GM12878 (cell line): ENCODE data around the gene CCDC81. TPM values are rescaled to one million over a fixed set of nuclear protein-coding genes. Genes with fewer than 3 reads are reported as not detected.

Source experiments
- ATAC-seq: fragments of 200-7000 bp; cut with Tn5 transposase; 3 replicates; pipeline ENCODE4 v1.9.1; 2020; ENCODE audit warnings: mild to moderate bottlenecking, moderate library complexity
- BruUV-seq: library from RNA; stranded (reverse); fragments of 400-500 nt; replicated peaks from 2 replicates; lab custom pipeline; 2021; lab: Mats Ljungman, UMichigan
- CTCF ChIA-PET: fragments of 300-600 bp; sonication (Branson Sonifier 250); formaldehyde crosslinking; extraction: SDS; loops from one replicate; lab custom pipeline; 2021; ENCODE audit warnings: inconsistent platforms; lab: Yijun Ruan, JAX
- POLR2A ChIA-PET: fragments of 350-600 bp; formaldehyde crosslinking; extraction: SDS; loops from one replicate; lab custom pipeline; 2021; ENCODE audit warnings: inconsistent platforms; lab: Charles Lee
- RAD21 ChIA-PET: fragments of 300-600 bp; sonication (Branson Sonifier 250); formaldehyde crosslinking; loops from one replicate; lab custom pipeline; 2023; ENCODE audit warnings: antibody characterized with exemption; ENCODE audit not compliant: unreplicated experiment; lab: Charles Lee
- SMC1A ChIA-PET: fragments of 300-600 bp; sonication (Branson Sonifier 250); formaldehyde crosslinking; loops from one replicate; lab custom pipeline; 2023; ENCODE audit not compliant: unreplicated experiment, uncharacterized antibody; lab: Charles Lee
- DNase-seq: peaks from one replicate; pipeline ENCODE4 v3.0.0-alpha.2; 2011; ENCODE audit warnings: low read depth, low spot score
- FAIRE-seq: peaks from 3 replicates; lab custom pipeline; 2011; peaks lifted over from hg19 to GRCh38; lab: Jason Lieb, UNC
- H2AFZ ChIP-seq: 2 replicates; pipeline ENCODE4 v1.6.0; 2011; ENCODE audit warnings: low read depth, low read length, control low read depth; ENCODE audit not compliant: control insufficient read depth
- H3K27ac ChIP-seq: 2 replicates; pipeline ENCODE4 v1.5.1; 2011; ENCODE audit warnings: control low read depth; ENCODE audit not compliant: control insufficient read depth, insufficient read depth
- H3K27me3 ChIP-seq, 2 experiments: replicated peaks in 1 of 2; 2 replicates each; pipeline versions ENCODE4 v1.6.0 to v1.6.1; 2011; ENCODE audit warnings: low read length in 1 of 2; ENCODE audit not compliant: control insufficient read depth in 2 of 2, insufficient read depth in 2 of 2
- H3K36me3 ChIP-seq, 2 experiments: 2 replicates each; pipeline ENCODE4 v1.5.1; 2011; ENCODE audit warnings: low read length in 1 of 2; ENCODE audit not compliant: control insufficient read depth in 2 of 2, insufficient read depth in 2 of 2
- H3K4me1 ChIP-seq: 2 replicates; pipeline ENCODE4 v1.6.1; 2011; ENCODE audit warnings: mild to moderate bottlenecking, low read length, moderate library complexity, mixed read lengths; ENCODE audit not compliant: control insufficient read depth, insufficient read depth
- H3K4me2 ChIP-seq: 2 replicates; pipeline ENCODE4 v1.6.0; 2011; ENCODE audit warnings: control low read depth; ENCODE audit not compliant: control insufficient read depth, insufficient read depth
- H3K4me3 ChIP-seq: fragments of 200-600 bp; sonication (generic); 2 replicates; pipeline ENCODE4 v1.5.1; 2016
- H3K79me2 ChIP-seq: 2 replicates; pipeline ENCODE4 v1.6.0; 2011; ENCODE audit warnings: low read length; ENCODE audit not compliant: control insufficient read depth, insufficient read depth
- H3K9ac ChIP-seq: 2 replicates; pipeline ENCODE4 v1.8.0; 2011; ENCODE audit warnings: low read length, control low read depth, mixed read lengths; ENCODE audit not compliant: control insufficient read depth, insufficient read depth
- H3K9me3 ChIP-seq: replicated peaks from 3 replicates; pipeline ENCODE4 v1.5.1; 2011; ENCODE audit warnings: mild to moderate bottlenecking, low read length; ENCODE audit not compliant: control insufficient read depth, insufficient read depth
- H4K20me1 ChIP-seq: 2 replicates; pipeline ENCODE4 v1.6.0; 2011; ENCODE audit not compliant: control insufficient read depth, insufficient read depth
- ATF2 ChIP-seq: IDR thresholded peaks from 2 replicates; pipeline ENCODE4 v1.6.1; 2012; ENCODE audit warnings: low read length, inconsistent platforms
- CEBPB ChIP-seq, 2 experiments: fragments of 150-350 bp in 1 of 2; IDR thresholded peaks; 2 replicates each; pipeline ENCODE4 v1.6.1; 2012 to 2014; ENCODE audit warnings: low read depth in 2 of 2, low read length in 2 of 2, borderline replicate concordance in 1 of 2, inconsistent platforms in 1 of 2
- E4F1 ChIP-seq: fragments of 450-650 bp; IDR thresholded peaks from 2 replicates; pipeline ENCODE4 v1.6.1; 2018; ENCODE audit warnings: borderline replicate concordance, mild to moderate bottlenecking; ENCODE audit not compliant: partially characterized antibody
- IRF3 ChIP-seq: fragments of 450-650 bp; IDR thresholded peaks from 2 replicates; pipeline ENCODE4 v1.6.1; 2014; ENCODE audit warnings: mild to moderate bottlenecking
- MAX ChIP-seq: IDR thresholded peaks from 2 replicates; pipeline ENCODE4 v1.6.1; 2012; ENCODE audit warnings: low read depth, low read length, improper control_type of control experiment
- MTA3 ChIP-seq: IDR thresholded peaks from 2 replicates; pipeline ENCODE4 v1.6.1; 2012; ENCODE audit warnings: low read length, inconsistent platforms, borderline replicate concordance
- WGBS: methylation state at CpG from one replicate; pipeline ENCODE4 v1.1.6; 2016; ENCODE audit warnings: low lambda C conversion rate; ENCODE audit not compliant: insufficient replicate concordance, insufficient coverage; ENCODE audit errors: missing lambda C conversion rate; 5-methylcytosine and 5-hydroxymethylcytosine counted together
- in situ Hi-C: fragments of 300-500 bp; cut with MboI; formaldehyde crosslinking; loops from 9 replicates; pipeline ENCODE4 v1.14.3; 2018; ENCODE audit warnings: mixed read lengths
- intact Hi-C: fragments of 100-400 bp; cut with micrococcal nuclease; formaldehyde crosslinking; loops from one replicate; pipeline ENCODE4 v1.14.2; 2022; ENCODE audit not compliant: unreplicated experiment
- polyA plus RNA-seq, 11 experiments: library from polyadenylated mRNA; depleted of rRNA in 4 of 11; unstranded in 6 of 11; stranded (reverse) in 5 of 11; fragments of >200 nt; fragmentation: Nextera tagmentation in 4 of 11; fragmentation: Illumina TruSeq in 1 of 11; extraction: Ambion mirVana in 4 of 11; extraction: Trizol in 1 of 11; gene quantifications; 1 replicate in 1 of 11; 2 replicates in 10 of 11; pipeline versions ENCODE4 v1.2.1 to v1.2.3, GENCODE V29; 2011 to 2016; ENCODE audit warnings: inconsistent platforms in 2 of 11, missing spikeins in 2 of 11, low read depth in 1 of 11
- total RNA-seq, 4 experiments: library from RNA; depleted of rRNA in 3 of 4; stranded (reverse); fragments of >200 nt in 3 of 4; fragmentation: Illumina TruSeq in 1 of 4; extraction: Trizol in 1 of 4; gene quantifications; 2 replicates each; pipeline versions ENCODE4 v1.2.1 to v1.2.3, GENCODE V29; 2013 to 2021

The CCDC81 gene
- total and polyA plus RNA-seq, 10 of the 15 experiments (the other 5 are each of a cell fraction or from before 2014, with no cell fraction given), result 0.06 to 0.53 (median 0.22) TPM

- BruUV-seq, result no TSS peak
- SMC1A ChIA-PET, result interaction anchor here (1.2 kb wide), 1 partner anchor 376 kb away, joined by 3 read pairs; no protein-coding TSS in a partner anchor
- no peak overlapping the region for H3K9ac ChIP-seq
- WGBS, result 96% methylated on average over 3 of the region's 3 CpGs
- no peak overlapping the region for H2AFZ ChIP-seq
- no peaks in the 10 kb centered on the region for H3K36me3 ChIP-seq
- H4K20me1 ChIP-seq, result no peaks in the 10 kb centered on the region
- no peaks in the 10 kb centered on the region; the same call in 1 of the 2 replicates for H3K4me1 ChIP-seq
- no peaks in the 10 kb centered on the region for H3K27me3 ChIP-seq
- H3K9me3 ChIP-seq, result no peaks in the 10 kb centered on the region
- H3K27ac ChIP-seq, result no peak overlapping the region
- POLR2A ChIA-PET, result interaction anchor here (0.5 kb wide), 1 partner anchor 18 kb away, joined by 3 read pairs; no protein-coding TSS in a partner anchor
- CTCF ChIA-PET, result interaction anchor here (1.3 to 2.1 kb wide), 2 partner anchors 11 to 58 kb away, joined by 3 to 11 read pairs; no protein-coding TSS in a partner anchor
- intact Hi-C loops (loop anchor here (2.0 to 10.0 kb wide), 3 partner anchors 476 to 823 kb away; partner anchors contain the start of gene CCDC83), in situ Hi-C loops (no loop called here)
- no peak for ATAC-seq
- RAD21 ChIA-PET, result interaction anchor here (0.6 kb wide), 1 partner anchor 129 kb away, joined by 3 read pairs; no protein-coding TSS in a partner anchor
- H3K4me2 ChIP-seq, result no peak overlapping the region
- no peaks in the 10 kb centered on the region for H3K79me2 ChIP-seq
- TF ChIP-seq CEBPB (IDR thresholded peaks at IDR 0.05; ENCODE audit: borderline replicate concordance in 1 of 2, low read depth in 2 of 2, low read length in 2 of 2) (no peak), ATF2 (no peak), MAX (no peak), E4F1 (no peak), MTA3 (no peak), IRF3 (no peak)
- TF ChIP-seq, all 136 proteins: peak for 0
- DNase-seq (no peak), FAIRE-seq (no peak)
- H3K4me3 ChIP-seq, result no peak overlapping the region
These were observed 43.4 kb downstream of the CCDC81 start for GRCh38 chr11:86418106-86418505.
